ENCODE data around the gene RPGR.

GRCh38 chrX:38342853-38343778 lies 15.8 kb upstream of the RPGR start:
- TF ChIP-seq, protein P1, sequence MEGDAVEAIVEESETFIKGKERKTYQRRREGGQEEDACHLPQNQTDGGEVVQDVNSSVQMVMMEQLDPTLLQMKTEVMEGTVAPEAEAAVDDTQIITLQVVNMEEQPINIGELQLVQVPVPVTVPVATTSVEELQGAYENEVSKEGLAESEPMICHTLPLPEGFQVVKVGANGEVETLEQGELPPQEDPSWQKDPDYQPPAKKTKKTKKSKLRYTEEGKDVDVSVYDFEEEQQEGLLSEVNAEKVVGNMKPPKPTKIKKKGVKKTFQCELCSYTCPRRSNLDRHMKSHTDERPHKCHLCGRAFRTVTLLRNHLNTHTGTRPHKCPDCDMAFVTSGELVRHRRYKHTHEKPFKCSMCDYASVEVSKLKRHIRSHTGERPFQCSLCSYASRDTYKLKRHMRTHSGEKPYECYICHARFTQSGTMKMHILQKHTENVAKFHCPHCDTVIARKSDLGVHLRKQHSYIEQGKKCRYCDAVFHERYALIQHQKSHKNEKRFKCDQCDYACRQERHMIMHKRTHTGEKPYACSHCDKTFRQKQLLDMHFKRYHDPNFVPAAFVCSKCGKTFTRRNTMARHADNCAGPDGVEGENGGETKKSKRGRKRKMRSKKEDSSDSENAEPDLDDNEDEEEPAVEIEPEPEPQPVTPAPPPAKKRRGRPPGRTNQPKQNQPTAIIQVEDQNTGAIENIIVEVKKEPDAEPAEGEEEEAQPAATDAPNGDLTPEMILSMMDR (IDR thresholded peaks at IDR 0.05) = no peak
- TF ChIP-seq POLR2A (IDR thresholded peaks at IDR 0.05) = no peak

All from testis (tissue), 2 donors.